Left ventricle myocardium superior (tissue), 1 donor: Measurements from ENCODE around the gene PSMA2. TPM values are rescaled to one million over a fixed set of nuclear protein-coding genes. Genes with fewer than 3 reads are reported as not detected.
"Not testable (repeated sequence)": the region's sequence is repeated elsewhere in the genome, so short reads cannot be mapped to it uniquely, and the experiment has no call there.

Source experiments
- ATAC-seq: fragments of 200-7000 bp; cut with Tn5 transposase; one replicate; pipeline ENCODE4 v1.9.1; 2020; ENCODE audit warnings: mild to moderate bottlenecking, moderate library complexity
- DNase-seq: peaks from one replicate; pipeline ENCODE4 v3.0.0-alpha.2; 2020
- intact Hi-C: fragments of 100-400 bp; cut with micrococcal nuclease; formaldehyde crosslinking; loops from one replicate; pipeline ENCODE4 v1.11.0; 2022
- total RNA-seq: library from RNA; stranded (reverse); fragmentation: NEBNext Ultra II Directional; extraction: Animal tissue kit (Norgen Biotek cat#: 25700); gene quantifications from one replicate; pipeline ENCODE4 v1.2.1, GENCODE V29; 2021
- donor health status: DM: no; HTN: yes; CAD: no; lungs with severe emphysema.

Gene PSMA2
- total RNA-seq, 1 donor from 2014 or later = 90.1 TPM

DNA sequence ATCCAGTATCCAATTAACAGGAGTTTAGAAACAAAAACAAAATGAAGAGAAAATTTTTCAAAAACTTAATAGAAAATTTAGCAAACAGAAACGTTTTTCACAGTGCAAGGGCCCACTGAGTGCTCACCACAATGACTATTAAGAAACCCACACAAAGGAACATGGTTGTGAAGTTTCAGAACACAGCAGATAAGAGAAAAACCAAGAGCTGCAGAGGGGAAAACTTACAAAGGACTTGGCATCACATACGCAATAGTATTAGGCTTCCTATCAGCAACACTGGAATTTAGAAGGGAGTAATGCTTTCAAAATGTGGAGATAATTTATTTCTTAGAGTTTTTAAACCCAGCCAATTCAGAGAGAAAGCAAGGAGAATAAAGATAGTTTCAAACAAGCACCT, 18.4 kb downstream of the PSMA2 start:
- no peak for ATAC-seq
- DNase-seq = no peak
- intact Hi-C loops = no loop called here

- intact Hi-C loops = no loop called here
- ATAC-seq = peak; percentile 99
- DNase-seq = peak; percentile 98
Measured at GRCh38 chr7:42911454-42912447, 20.2 kb downstream of the PSMA2 start, which contains the start of gene C7orf25. Gene C7orf25 (minus strand): TSS chr7:42912070. CDS start chr7:42910900, 1,170 bp downstream.

DNA sequence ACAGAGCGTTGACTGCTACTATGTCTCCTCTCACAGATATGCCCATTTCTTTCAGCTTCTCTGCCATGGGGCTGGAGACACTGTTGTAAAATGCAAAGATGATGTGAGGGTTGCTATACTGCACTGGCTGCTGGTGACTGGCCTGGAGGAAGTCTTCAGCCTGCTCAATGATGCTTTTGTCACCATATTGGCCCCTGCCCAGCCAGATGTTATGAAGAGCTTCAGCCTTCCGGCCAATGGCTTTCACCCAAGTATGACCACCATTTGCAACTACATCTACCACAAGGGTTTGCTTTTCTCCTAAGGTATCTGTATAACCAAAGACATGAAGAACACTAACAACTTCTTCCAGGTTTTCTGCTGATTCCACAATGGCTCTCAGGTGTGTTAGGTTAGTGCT, 21.7 kb downstream of the PSMA2 start:
- ATAC-seq (no peak), DNase-seq (no peak)
- intact Hi-C loops = no loop called here

- no peak for DNase-seq
- intact Hi-C loops = no loop called here
- ATAC-seq = no peak
Measured at GRCh38 chr7:42907316-42907715, 24.7 kb downstream of the PSMA2 start.

GRCh38 chr7:42906181-42906580, 25.8 kb downstream of the PSMA2 start:
- intact Hi-C loops = no loop called here
- DNase-seq = no peak
- ATAC-seq = no peak

DNA sequence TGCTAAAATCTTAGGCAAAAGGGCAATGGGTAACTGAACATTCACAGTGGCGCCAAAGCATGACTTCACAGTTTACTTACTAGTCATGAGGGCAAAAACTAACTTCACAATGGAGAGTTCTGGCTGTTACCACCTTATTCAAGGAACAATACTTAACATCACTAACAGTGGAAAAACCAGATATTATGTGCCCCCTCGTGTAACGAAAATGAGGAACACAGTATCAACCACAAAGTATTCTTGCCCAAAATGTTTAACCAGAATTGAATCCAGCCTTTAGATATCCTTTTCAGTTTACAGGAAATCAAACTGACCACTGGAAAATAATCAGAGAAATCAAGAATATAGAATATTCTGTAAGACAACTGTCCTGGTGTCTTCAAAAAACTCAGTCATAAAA, 29.6 kb downstream of the PSMA2 start:
- intact Hi-C loops = no loop called here
- no peak for ATAC-seq

DNA sequence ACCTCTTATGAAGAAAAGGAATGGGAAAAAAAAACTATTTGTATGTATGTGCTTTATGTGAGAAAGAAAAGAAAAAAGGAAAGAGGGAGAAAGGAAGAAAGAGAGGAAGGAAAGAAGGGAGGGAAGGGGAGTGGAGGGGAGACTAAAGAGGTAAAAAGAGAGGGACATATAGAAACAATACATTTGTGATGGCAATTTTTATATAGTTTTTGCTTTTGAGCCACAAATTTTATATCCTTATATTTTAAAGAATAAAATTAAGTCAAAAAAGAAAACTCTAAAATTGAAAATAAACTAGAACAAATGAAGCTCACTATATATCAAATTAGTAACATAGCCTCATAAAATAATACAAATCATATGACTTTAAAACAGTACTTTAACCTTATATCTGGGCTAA, 31.1 kb downstream of the PSMA2 start:
- intact Hi-C loops = no loop called here
- no peak for ATAC-seq

More for the DNA sequence above, 29.6 kb downstream of the PSMA2 start:
- no peak for DNase-seq

GRCh38 chr7:42893346-42894240, 38.4 kb downstream of the PSMA2 start:
- no peak for DNase-seq
- no peak for ATAC-seq
- intact Hi-C loops = no loop called here

More for the DNA sequence above, 31.1 kb downstream of the PSMA2 start:
- no peak for DNase-seq

- intact Hi-C loops = no loop called here
- DNase-seq (no peak), ATAC-seq (no peak)
Measured at GRCh38 chr7:42886893-42887505, 45.0 kb downstream of the PSMA2 start.

DNA sequence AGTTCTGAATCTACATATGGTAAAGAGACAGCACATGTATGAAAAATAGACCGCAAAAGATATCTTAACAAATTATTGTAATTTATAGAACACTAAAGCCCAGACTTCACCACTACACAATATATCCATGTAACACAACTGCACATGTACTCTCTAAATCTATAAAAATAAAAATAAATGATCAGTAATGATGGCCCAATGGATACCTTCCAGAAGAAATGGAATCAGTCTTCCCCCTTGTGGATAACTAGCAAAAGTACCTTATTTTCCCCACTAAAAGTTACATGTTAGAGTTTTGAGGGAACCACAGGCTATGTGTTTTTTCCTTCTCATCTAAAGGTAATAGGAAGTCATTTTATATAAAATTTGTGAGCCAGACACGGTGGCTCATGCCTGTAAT, 45.8 kb downstream of the PSMA2 start:
- intact Hi-C loops = no loop called here
- DNase-seq (no peak), ATAC-seq (no peak)

- DNase-seq, ATAC-seq, intact Hi-C loops: not testable (repeated sequence)
Measured at GRCh38 chr7:42885183-42885582, 46.8 kb downstream of the PSMA2 start.

GRCh38 chr7:42883950-42884349, 48.0 kb downstream of the PSMA2 start:
- intact Hi-C loops = no loop called here
- DNase-seq = peak; percentile 47
- peak; percentile 52 for ATAC-seq

GRCh38 chr7:42880392-42880791, 51.6 kb downstream of the PSMA2 start:
- no peak for ATAC-seq
- intact Hi-C loops = no loop called here
- no peak for DNase-seq

- ATAC-seq (no peak), DNase-seq (no peak)
- intact Hi-C loops = no loop called here
Measured at GRCh38 chr7:42878303-42878702, 53.7 kb downstream of the PSMA2 start.

- intact Hi-C loops = no loop called here
- ATAC-seq (no peak), DNase-seq (no peak)
Measured at GRCh38 chr7:42877862-42878261, 54.1 kb downstream of the PSMA2 start.

GRCh38 chr7:42876182-42877068, 55.5 kb downstream of the PSMA2 start:
- no peak for DNase-seq
- intact Hi-C loops = no loop called here
- ATAC-seq = peak; percentile 56

GRCh38 chr7:42869131-42870020, 62.6 kb downstream of the PSMA2 start:
- DNase-seq (no peak), ATAC-seq (no peak)
- intact Hi-C loops = no loop called here
